ENCODE results near the gene LTBP2. TPM values are rescaled to one million over a fixed set of nuclear protein-coding genes. Genes with fewer than 3 reads are reported as not detected.

LTBP2 gene
- total RNA-seq, 3 donors from 2014 or later (not counting 1 experiment from before 2014, with no cell fraction given), result 2.1 to 3.7 (median 3.0) TPM

GRCh38 chr14:74585406-74586335, 26.4 kb downstream of the LTBP2 start:
- intact Hi-C loops (cut with micrococcal nuclease), result no loop called here
- Histone ChIP-seq H3K36me3 (ENCODE audit: control insufficient read depth, insufficient read depth, low read length) (no peaks in the 10 kb centered on the region), H3K27ac (ENCODE audit: low read length) (no peak overlapping the region), H3K27me3 (ENCODE audit: control insufficient read depth, insufficient read depth, low read length) (no peaks in the 10 kb centered on the region), H3K9me3 (ENCODE audit: control insufficient read depth, insufficient read depth, low read length) (no peaks in the 10 kb centered on the region), H3K4me3 (ENCODE audit: low read length) (no peak overlapping the region), H3K4me1 (ENCODE audit: control insufficient read depth, insufficient read depth, low read length) (no peaks in the 10 kb centered on the region)
- TF ChIP-seq, protein P1, sequence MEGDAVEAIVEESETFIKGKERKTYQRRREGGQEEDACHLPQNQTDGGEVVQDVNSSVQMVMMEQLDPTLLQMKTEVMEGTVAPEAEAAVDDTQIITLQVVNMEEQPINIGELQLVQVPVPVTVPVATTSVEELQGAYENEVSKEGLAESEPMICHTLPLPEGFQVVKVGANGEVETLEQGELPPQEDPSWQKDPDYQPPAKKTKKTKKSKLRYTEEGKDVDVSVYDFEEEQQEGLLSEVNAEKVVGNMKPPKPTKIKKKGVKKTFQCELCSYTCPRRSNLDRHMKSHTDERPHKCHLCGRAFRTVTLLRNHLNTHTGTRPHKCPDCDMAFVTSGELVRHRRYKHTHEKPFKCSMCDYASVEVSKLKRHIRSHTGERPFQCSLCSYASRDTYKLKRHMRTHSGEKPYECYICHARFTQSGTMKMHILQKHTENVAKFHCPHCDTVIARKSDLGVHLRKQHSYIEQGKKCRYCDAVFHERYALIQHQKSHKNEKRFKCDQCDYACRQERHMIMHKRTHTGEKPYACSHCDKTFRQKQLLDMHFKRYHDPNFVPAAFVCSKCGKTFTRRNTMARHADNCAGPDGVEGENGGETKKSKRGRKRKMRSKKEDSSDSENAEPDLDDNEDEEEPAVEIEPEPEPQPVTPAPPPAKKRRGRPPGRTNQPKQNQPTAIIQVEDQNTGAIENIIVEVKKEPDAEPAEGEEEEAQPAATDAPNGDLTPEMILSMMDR (IDR thresholded peaks at IDR 0.05), result no peak
- H3K9me3 Mint-ChIP-seq, result no peaks in the 10 kb centered on the region
- no peaks in the 10 kb centered on the region for H3K4me1 Mint-ChIP-seq
- no peak overlapping the region for H3K27ac Mint-ChIP-seq
- H3K36me3 Mint-ChIP-seq, result no peaks in the 10 kb centered on the region
- H3K4me3 Mint-ChIP-seq, result no peak overlapping the region
- peaks cover 56 to 78% of the 10 kb centered on the region in 2 donors for H3K27me3 Mint-ChIP-seq (ENCODE audit: low read depth in 2 of 2)
- DNase-seq (no peak), ATAC-seq (no peak)
- WGBS (ENCODE audit: insufficient coverage), result 90% methylated on average over 30 of the region's 33 CpGs

DNA sequence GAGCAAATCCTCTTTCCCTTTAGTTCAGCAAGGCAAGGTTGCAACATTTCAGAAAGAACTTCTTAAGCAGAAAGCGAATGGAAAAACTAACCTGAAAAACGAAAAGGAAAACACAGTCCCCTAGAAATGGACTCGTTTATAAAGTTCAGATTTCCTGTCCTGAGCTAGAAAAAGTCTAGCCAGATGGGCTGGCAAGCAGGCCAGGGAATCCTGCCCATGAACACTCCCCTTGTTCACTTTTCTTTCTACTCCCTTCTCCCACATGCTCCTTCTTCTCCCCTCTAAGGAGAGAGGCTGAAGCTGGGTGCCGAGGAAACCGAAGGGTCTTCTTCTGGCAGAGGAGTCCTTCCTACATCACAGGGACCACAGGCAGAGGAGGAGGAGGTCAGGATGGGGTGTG, 27.1 kb downstream of the LTBP2 start:
- H3K27ac Mint-ChIP-seq, result no peak overlapping the region
- DNase-seq (no peak), ATAC-seq (no peak)
- WGBS (ENCODE audit: insufficient coverage), result 74% methylated on average over 3 of the region's 5 CpGs
- no peaks in the 10 kb centered on the region for H3K36me3 ChIP-seq (ENCODE audit: control insufficient read depth, insufficient read depth, low read length)
- H3K36me3 Mint-ChIP-seq, result no peaks in the 10 kb centered on the region
- no peaks in the 10 kb centered on the region for H3K27me3 ChIP-seq (ENCODE audit: control insufficient read depth, insufficient read depth, low read length)
- TF ChIP-seq, protein P1 (IDR thresholded peaks at IDR 0.05), result no peak
- no peak overlapping the region for H3K4me3 Mint-ChIP-seq
- intact Hi-C loops (cut with micrococcal nuclease), result no loop called here
- no peak overlapping the region for H3K4me3 ChIP-seq (ENCODE audit: low read length)
- H3K4me1 Mint-ChIP-seq, result peaks cover 0 to 3% of the 10 kb centered on the region in 2 donors
- no peaks in the 10 kb centered on the region for H3K9me3 Mint-ChIP-seq
- H3K27me3 Mint-ChIP-seq (ENCODE audit: low read depth in 2 of 2), result peaks cover 63 to 78% of the 10 kb centered on the region in 2 donors
- no peak overlapping the region for H3K27ac ChIP-seq (ENCODE audit: low read length)
- H3K4me1 ChIP-seq (ENCODE audit: control insufficient read depth, insufficient read depth, low read length), result no peaks in the 10 kb centered on the region
- no peaks in the 10 kb centered on the region for H3K9me3 ChIP-seq (ENCODE audit: control insufficient read depth, insufficient read depth, low read length)

DNA sequence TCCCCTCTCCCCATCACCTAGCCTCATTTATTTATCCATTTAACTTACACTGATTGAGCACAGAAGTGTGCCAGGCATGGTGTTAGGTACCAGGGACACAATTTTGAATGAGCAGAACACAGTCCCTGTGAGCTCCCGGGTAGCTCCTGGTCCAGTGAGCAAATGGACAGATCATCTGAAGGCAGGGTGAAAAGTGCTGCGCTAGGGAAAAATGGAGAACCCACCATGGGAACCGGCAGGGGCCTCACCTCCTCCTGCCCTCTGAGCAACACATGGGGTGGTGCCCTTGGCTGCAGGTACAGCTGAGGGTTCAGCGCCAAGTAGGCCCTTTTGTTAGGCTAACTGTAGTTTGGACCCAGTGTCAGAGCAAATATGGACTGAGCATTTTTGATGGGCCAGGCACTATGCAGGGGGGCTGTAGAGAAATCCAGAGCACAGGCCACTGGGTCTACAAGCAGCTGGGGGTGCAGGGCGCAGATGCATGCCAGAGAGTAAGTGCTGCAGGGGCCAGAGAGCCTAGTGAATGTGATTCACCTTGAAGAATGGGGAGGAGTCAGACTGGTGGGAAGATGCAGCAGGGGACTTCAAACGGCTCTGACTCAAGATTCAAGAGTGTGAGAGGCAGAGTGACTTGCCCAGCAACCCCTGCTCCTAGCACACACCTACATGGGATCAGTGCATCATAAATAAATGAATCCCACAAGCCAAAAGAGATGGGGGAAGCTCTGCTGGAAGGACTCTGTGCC, 28.2 kb downstream of the LTBP2 start:
- Mint-ChIP-seq H3K27ac (no peak overlapping the region), H3K9me3 (no peaks in the 10 kb centered on the region), H3K27me3 (ENCODE audit: low read depth in 2 of 2) (peaks cover 67 to 79% of the 10 kb centered on the region in 2 donors), H3K4me3 (no peak overlapping the region), H3K36me3 (no peaks in the 10 kb centered on the region), H3K4me1 (peaks cover 0 to 7% of the 10 kb centered on the region in 2 donors)
- no peaks in the 10 kb centered on the region for H3K36me3 ChIP-seq (ENCODE audit: control insufficient read depth, insufficient read depth, low read length)
- H3K27me3 ChIP-seq (ENCODE audit: control insufficient read depth, insufficient read depth, low read length), result no peaks in the 10 kb centered on the region
- intact Hi-C loops (cut with micrococcal nuclease), result no loop called here
- WGBS (ENCODE audit: insufficient coverage), result 83% methylated on average over 6 of the region's 6 CpGs
- DNase-seq (no peak), ATAC-seq (no peak)
- H3K9me3 ChIP-seq (ENCODE audit: control insufficient read depth, insufficient read depth, low read length), result no peaks in the 10 kb centered on the region
- no peak overlapping the region for H3K27ac ChIP-seq (ENCODE audit: low read length)
- no peaks in the 10 kb centered on the region for H3K4me1 ChIP-seq (ENCODE audit: control insufficient read depth, insufficient read depth, low read length)
- no peak overlapping the region for H3K4me3 ChIP-seq (ENCODE audit: low read length)
- TF ChIP-seq, protein P1 (IDR thresholded peaks at IDR 0.05), result no peak
